PFSK-1 (cell line): ENCODE data around the gene SYNE3.

Source experiments
- FOXP2 ChIP-seq: optimal IDR thresholded peaks from 2 replicates; pipeline ENCODE3; 2011; ENCODE audit warnings: borderline replicate concordance, control low read depth, inconsistent platforms; ENCODE audit not compliant: insufficient read depth; ENCODE audit errors: extremely low read length, extremely low read depth
- POLR2AphosphoS5 ChIP-seq: IDR thresholded peaks from 2 replicates; pipeline ENCODE4 v1.6.1; 2012; ENCODE audit warnings: low read depth, mild to moderate bottlenecking, control low read depth, low read length, moderate library complexity
- SIN3A ChIP-seq: IDR thresholded peaks from 2 replicates; pipeline ENCODE4 v1.6.1; 2012; ENCODE audit warnings: mild to moderate bottlenecking, low read length, moderate library complexity, borderline replicate concordance; ENCODE audit not compliant: insufficient read depth
- TAF1 ChIP-seq: IDR thresholded peaks from 2 replicates; pipeline ENCODE4 v1.6.1; 2012; ENCODE audit warnings: low read length, control low read depth, borderline replicate concordance; ENCODE audit not compliant: insufficient read depth

DNA sequence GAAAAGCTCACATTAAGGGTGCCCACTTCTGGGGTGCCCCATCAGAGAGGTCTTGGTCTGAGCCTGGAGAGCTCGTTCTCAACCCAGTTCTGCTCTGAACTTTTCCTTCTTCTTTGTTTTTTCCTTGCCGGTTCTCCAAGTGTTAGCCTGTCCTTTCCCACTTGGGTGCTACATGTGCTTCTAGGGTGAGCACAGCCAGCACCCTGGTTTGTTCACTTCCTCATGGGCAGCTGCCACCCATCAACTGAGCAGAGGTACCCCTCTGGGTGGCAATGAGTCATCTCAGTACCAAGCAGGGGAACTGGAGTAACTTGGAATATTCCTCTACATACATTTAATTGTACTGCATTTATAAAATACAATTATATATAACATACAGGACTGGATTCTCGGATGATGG, 3.9 kb upstream of the SYNE3 start:
- TF ChIP-seq POLR2AphosphoS5 (no peak), SIN3A (no peak), FOXP2 (no peak), TAF1 (no peak)
